Suppressor macrophage (primary cell): ENCODE data around the gene PFKFB2.

Source experiments
- DNase-seq, 4 experiments: peaks; one replicate each; pipeline ENCODE4 v3.0.0-alpha.2; 2020 to 2022

The PFKFB2 gene

DNA sequence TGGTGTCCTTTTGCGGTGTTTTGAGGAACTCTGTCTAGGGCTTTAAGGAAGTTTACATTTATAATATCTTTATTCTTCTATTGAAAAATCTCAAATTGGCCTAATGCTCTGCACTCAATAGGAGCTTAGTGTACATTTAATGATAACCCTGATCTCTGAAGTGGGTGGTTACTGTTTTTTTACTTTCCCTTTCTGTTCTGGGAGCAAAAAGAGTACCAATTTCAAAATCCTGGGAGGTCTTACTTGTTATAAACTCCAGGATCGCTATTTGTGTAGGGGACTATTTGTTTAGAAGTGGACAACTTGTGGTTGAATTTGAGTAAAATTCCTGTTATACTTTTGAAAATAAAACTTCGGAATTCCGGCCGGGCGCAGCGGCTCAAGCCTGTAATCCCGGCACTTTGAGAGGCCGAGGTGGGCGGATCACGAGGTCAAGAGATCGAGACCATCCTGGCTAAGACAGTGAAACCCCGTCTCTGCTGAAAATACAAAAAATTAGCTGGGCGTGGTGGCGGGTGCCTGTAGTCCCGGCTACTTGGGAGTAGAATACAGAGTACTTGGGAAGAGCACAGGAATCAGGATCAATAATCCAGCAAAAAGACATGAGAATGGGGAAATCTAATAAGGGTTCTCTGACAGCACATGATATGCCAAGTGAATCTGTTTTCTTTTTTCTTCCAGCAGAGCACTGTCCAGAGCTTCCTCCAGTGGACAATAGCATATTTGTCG, 36.7 kb downstream of the PFKFB2 start:
- DNase-seq: peak in 2 of 4 experiments; percentile 17 to 45

GRCh38 chr1:207091200-207091908, 38.3 kb downstream of the PFKFB2 start:
- DNase-seq: no peak

DNA sequence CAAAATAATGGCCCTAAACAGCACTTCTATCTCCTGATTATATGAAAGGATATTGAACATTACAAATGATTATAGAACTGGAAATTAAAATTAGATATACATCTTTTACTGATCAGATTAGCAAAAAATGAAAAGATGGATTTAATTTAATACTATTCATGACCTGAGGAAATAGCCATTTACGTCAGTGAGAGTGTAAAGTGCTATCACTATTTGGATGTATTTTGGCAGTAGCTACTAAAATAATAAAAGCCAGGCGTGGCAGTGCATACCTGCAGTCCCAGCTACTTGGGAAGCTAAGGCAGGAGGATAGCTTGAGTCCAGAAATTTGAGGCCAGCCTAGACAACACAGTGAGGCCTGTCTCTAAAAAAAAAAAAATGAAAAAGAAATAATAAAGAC, 40.9 kb downstream of the PFKFB2 start:
- no peak for DNase-seq

DNA sequence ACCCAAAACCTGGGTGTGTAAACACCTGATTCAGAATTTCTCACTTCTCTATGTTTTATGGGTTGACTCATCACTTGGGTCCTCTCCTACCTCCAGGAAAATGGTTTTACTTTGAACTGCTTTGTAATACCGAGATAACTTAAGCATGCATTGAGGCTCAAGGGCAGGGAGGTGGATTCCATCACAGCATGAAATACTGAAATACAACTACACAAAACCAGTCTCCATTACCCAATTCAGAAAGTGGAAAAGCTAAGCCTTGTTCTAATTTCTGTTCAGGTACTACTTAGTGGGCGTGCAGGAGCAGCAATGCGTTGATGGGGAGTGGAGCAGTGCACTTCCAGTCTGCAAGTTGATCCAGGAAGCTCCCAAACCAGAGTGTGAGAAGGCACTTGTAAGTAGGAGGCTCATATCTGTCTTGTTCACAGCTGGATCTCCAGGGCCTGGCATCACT, 44.8 kb downstream of the PFKFB2 start:
- DNase-seq: no peak

GRCh38 chr1:207101720-207102119, 48.6 kb downstream of the PFKFB2 start:
- no peak for DNase-seq

DNA sequence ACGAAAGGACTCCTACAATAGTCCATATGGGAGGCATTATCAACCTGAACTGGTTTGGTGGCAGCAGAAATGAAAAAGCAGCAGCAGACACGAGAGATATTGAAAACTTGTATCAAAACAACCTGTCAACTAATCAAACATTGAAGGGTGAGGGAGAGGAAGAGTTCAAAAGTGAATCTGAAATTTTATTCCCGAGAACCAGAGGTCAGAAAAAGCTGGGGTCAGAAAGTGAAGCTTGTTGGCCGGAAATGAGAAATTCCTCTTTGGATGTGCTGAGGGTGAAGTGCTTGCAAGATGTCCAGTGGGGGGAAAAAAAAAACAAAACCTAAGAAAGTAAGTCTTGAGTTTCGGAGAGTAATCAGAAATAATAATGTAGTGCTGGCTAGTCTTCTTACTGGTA, 49.1 kb downstream of the PFKFB2 start:
- DNase-seq: no peak

GRCh38 chr1:207102659-207103058, 49.6 kb downstream of the PFKFB2 start:
- no peak for DNase-seq

- DNase-seq: peak in 3 of 4 experiments; percentile 9 to 36 (median 12)
Observed at GRCh38 chr1:207103892-207104373, 50.9 kb downstream of the PFKFB2 start, which contains the start of gene C4BPA. Gene C4BPA (plus strand): TSS chr1:207104233. CDS start chr1:207113026, 8,793 bp downstream.

GRCh38 chr1:207109004-207109403, 55.9 kb downstream of the PFKFB2 start:
- no peak for DNase-seq

- DNase-seq: no peak
Observed at GRCh38 chr1:207112616-207113296, 59.7 kb downstream of the PFKFB2 start.

- no peak for DNase-seq
Observed at GRCh38 chr1:207115269-207115668, 62.2 kb downstream of the PFKFB2 start.

- DNase-seq: no peak
Observed at GRCh38 chr1:207124389-207124788, 71.3 kb downstream of the PFKFB2 start.

GRCh38 chr1:207128336-207128921, 75.4 kb downstream of the PFKFB2 start:
- DNase-seq: no peak

DNA sequence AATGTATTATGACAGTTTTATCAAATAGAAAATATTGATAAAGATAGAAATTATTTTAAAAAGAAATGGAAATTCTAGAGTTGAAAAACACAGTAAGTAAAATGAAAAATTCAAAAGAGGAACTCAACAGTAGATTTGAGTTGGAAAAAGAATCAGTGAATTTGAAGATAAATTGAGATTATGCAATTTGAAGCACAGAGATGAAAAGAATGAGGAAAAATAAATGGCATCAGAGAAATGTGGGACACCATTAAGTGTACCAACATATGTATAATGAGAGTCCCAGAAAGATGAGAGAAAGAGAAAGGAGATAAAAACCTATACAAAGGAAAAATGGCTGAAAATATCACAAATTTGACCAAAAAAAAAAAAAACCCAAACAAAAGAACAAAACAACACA, 76.0 kb downstream of the PFKFB2 start:
- no peak for DNase-seq
